AG09309 (cell line): Measurements from ENCODE around the gene RPS6KA2.
A peak's percentile ranks its signal among the peaks of the same experiment; 100 is the strongest.

Source experiments
- DNase-seq: peaks from one replicate; pipeline ENCODE4 v3.0.0-alpha.2; 2010; ENCODE audit warnings: low read depth
- H3K4me3 ChIP-seq: 2 replicates; pipeline ENCODE4 v1.5.1; 2011; ENCODE audit warnings: mild to moderate bottlenecking, low read depth, low read length, moderate library complexity; ENCODE audit not compliant: control insufficient read depth
- TF ChIP-seq, protein P1 (sequence below): IDR thresholded peaks from 2 replicates; pipeline ENCODE4 v1.5.1; 2011; ENCODE audit warnings: mild to moderate bottlenecking, low read depth, low read length, inconsistent platforms; ENCODE audit not compliant: insufficient read depth, control insufficient read depth; ENCODE audit errors: missing control alignments

Gene RPS6KA2

DNA sequence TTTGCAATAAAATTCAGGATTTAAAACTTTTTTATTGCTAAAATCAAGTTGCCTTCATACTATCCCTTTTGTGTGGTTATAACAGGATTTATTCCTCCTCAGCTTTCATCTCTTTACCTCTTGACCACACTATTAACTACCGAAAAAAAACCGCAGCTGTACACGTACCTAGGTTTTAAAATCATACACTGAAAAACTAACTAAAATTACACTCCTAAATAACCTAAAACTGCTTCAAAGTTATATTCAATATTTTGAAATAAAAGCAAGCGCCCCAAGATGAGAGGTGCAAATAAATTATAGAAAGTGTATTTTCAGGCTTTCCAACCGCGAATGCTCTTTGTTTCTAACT, 245.7 kb downstream of the RPS6KA2 start:
- peak overlapping the region; percentile 84 for H3K4me3 ChIP-seq
- DNase-seq, result no peak
- TF ChIP-seq, protein P1, sequence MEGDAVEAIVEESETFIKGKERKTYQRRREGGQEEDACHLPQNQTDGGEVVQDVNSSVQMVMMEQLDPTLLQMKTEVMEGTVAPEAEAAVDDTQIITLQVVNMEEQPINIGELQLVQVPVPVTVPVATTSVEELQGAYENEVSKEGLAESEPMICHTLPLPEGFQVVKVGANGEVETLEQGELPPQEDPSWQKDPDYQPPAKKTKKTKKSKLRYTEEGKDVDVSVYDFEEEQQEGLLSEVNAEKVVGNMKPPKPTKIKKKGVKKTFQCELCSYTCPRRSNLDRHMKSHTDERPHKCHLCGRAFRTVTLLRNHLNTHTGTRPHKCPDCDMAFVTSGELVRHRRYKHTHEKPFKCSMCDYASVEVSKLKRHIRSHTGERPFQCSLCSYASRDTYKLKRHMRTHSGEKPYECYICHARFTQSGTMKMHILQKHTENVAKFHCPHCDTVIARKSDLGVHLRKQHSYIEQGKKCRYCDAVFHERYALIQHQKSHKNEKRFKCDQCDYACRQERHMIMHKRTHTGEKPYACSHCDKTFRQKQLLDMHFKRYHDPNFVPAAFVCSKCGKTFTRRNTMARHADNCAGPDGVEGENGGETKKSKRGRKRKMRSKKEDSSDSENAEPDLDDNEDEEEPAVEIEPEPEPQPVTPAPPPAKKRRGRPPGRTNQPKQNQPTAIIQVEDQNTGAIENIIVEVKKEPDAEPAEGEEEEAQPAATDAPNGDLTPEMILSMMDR, result no peak

DNA sequence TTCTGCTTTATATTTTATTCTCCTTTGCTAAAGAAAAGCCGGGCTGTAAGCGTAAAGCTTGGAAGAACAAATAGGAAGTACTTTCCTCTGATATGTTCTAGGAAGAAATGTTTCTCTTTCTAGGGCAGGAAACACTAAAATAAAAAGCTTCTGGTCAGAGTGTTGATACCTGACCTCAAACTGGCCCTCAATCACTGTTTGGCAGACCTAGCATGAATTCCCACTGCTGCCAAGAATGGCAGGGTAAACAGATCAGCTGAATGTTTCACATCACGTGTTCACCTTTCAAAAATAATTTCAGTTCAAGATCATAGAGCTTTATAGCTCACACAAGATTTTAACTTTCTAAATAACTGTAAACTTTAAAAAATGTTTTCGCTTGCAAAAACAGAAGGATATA, 247.3 kb downstream of the RPS6KA2 start:
- TF ChIP-seq, protein P1, result no peak
- no peak overlapping the region for H3K4me3 ChIP-seq
- no peak for DNase-seq

DNA sequence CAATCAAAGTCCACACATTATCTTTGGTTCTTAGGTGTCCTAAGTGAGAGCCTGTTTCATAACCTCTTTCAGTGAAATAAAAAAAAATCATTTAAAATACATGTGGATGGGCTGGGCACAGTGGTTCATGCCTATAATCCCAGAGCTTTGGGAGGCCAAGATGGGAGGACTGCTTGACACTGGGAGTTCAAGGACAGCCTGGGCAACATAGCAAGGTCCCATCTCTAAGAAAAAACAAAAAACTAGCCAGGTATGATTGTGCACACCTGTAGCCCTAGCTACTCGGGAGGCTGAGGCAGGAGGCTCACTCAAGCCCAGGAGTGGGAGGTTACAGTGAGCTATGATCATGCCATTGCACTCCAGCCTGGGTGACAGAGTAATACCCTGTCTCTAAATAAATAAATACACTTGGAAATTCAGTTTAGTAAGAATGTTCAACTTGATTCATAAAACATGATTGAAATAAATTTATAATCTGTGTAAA, 247.9 kb downstream of the RPS6KA2 start:
- no peak overlapping the region for H3K4me3 ChIP-seq
- TF ChIP-seq, protein P1, result no peak
- no peak for DNase-seq

DNA sequence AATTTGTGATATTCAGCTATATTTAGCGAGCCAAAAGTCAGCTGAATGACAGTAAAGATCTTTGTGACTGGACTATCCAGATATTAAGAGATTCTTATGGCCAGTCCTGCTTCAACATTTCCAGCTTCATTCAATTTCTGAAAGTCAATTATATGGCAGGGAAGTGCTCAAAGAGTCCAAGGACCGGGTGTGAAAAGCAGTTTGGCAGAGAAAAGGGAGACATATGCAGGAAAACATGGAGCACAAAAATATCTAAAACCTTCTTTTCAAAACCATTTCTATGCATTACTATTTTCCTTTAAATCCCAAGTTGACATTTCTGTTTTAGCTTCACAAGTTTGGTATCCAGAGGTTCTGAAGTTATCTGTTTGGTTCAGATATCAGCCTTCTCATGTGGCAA, 249.3 kb downstream of the RPS6KA2 start:
- no peak overlapping the region for H3K4me3 ChIP-seq
- TF ChIP-seq, protein P1, result no peak
- no peak for DNase-seq

DNA sequence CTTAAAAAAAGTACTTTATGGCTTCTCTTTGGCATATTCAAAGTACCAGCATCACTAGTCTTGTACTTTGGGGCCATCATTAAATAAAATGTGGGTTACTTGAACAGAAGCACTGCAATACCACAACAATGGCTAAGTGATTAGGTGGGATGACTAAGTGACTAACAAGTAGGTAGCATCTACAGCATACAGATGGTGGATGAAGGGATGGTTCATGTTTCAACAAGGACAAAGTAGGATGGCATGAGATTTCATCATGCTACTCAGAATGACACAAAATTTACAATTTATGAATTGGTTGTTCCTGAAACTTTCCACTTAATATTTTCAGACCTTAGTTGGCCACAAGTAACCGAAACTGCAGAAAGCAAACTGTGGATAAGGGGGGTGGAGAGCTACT, 252.0 kb downstream of the RPS6KA2 start:
- H3K4me3 ChIP-seq, result no peak overlapping the region
- TF ChIP-seq, protein P1, result no peak
- no peak for DNase-seq

DNA sequence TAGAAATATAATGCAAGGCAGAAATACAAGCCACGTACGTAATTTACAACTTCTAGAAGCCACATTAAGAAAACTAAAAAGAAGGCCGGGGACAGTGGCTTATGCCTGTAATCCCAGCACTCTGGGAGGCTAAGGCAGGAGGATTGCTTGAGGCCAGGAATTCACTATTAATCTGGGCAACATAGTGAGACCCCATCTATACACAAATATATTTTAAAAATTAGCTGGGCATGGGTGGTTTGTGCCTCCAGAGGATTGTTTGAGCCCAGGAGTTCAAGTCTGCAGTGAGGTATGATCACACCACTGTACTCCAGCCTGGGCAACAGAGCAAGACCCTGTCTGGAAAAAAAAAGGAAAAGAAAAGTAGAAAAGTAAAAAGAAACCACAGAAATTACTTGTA, 256.6 kb downstream of the RPS6KA2 start:
- TF ChIP-seq, protein P1, result no peak
- H3K4me3 ChIP-seq, result no peak overlapping the region
- no peak for DNase-seq

DNA sequence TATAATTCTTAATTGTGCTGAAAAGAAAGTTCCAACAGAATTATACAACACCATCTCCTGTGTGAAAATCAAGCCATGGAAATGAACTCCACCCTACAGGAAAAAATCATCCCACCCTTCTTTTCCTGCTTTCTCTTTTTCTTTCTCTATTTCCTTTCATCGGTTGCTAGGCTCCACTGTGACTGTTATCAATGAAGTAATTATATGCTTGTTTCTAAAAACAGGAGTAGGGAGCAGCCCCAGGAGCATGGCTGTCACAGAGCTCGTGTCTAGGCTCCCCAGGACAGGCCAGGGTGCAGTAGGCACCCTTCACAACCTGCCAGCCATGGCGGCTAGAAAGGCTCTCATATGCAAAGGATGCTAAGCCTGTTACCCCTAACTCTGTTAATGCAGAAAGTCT, 257.3 kb downstream of the RPS6KA2 start:
- no peak overlapping the region for H3K4me3 ChIP-seq
- DNase-seq, result no peak
- TF ChIP-seq, protein P1, result no peak
